Tibial nerve (tissue), 4 donors: Measurements from ENCODE around the gene NRG2. TPM values are rescaled to one million over a fixed set of nuclear protein-coding genes. Genes with fewer than 3 reads are reported as not detected.

Source experiments
- DNase-seq, 2 donors: peaks; one replicate each; pipeline ENCODE4 v3.0.0-alpha.2; 2019; ENCODE audit warnings: low spot score in 2 of 2
- H3K27ac ChIP-seq, 4 donors: fragments of 200-600 bp; sonication (generic) in 3 of 4; one replicate each; pipeline ENCODE4 v1.5.1; 2017 to 2019; ENCODE audit warnings: mild to moderate bottlenecking in 1 of 4
- H3K27me3 ChIP-seq, 2 donors: fragments of 200-600 bp; sonication (generic) in 1 of 2; one replicate each; pipeline versions ENCODE4 v1.5.1 to v1.6.0; 2017 to 2019
- H3K36me3 ChIP-seq, 3 donors: fragments of 200-600 bp; sonication (generic); one replicate each; pipeline ENCODE4 v1.5.1; 2018 to 2019
- H3K4me1 ChIP-seq, 4 donors: fragments of 200-600 bp; sonication (generic) in 3 of 4; one replicate each; pipeline ENCODE4 v1.5.1; 2017 to 2019
- H3K4me3 ChIP-seq, 4 donors: fragments of 200-600 bp; sonication (generic) in 3 of 4; one replicate each; pipeline ENCODE4 v1.5.1; 2017 to 2019; ENCODE audit warnings: mild to moderate bottlenecking in 1 of 4, moderate library complexity in 1 of 4
- H3K9me3 ChIP-seq, 4 donors: fragments of 200-600 bp; sonication (generic) in 3 of 4; one replicate each; pipeline ENCODE4 v1.5.1; 2017 to 2019
- EP300 ChIP-seq, 2 donors: sonication (generic); formaldehyde crosslinking; IDR thresholded peaks; one replicate each; pipeline ENCODE4 v1.6.1; 2017; ENCODE audit warnings: antibody characterized with exemption in 2 of 2, mild to moderate bottlenecking in 1 of 2
- POLR2A ChIP-seq, 2 donors: fragments of 450-650 bp; IDR thresholded peaks; one replicate each; pipeline ENCODE4 v1.6.1; 2017; ENCODE audit warnings: antibody characterized with exemption in 2 of 2, mild to moderate bottlenecking in 2 of 2, moderate library complexity in 2 of 2
- WGBS, 2 donors: methylation state at CpG; one replicate each; pipeline ENCODE4 v1.1.5; 2018; 5-methylcytosine and 5-hydroxymethylcytosine counted together
- total RNA-seq, 4 donors: library from RNA; depleted of rRNA; stranded (reverse); fragments of >200 nt; gene quantifications; one replicate each; pipeline ENCODE4 v1.1.0, GENCODE V29; 2016
- TF ChIP-seq, protein P1 (sequence below), 5 experiments: fragments of 200-600 bp in 3 of 5; fragments of 450-650 bp in 2 of 5; sonication (generic) in 3 of 5; IDR thresholded peaks; one replicate each; pipeline ENCODE4 v1.5.1; 2016 to 2019; ENCODE audit warnings: antibody characterized with exemption in 5 of 5, mild to moderate bottlenecking in 3 of 5, moderate library complexity in 2 of 5

The NRG2 gene
- total RNA-seq, 4 donors from 2014 or later: 2.0 to 5.1 (median 3.4) TPM

- WGBS, 2 donors: 79 to 80% methylated on average over 3 of the region's 3 CpGs
- Histone ChIP-seq H3K9me3 (peaks cover 0 to 6% (median 0%) of the 10 kb centered on the region in 4 donors), H3K27me3 (no peaks in the 10 kb centered on the region), H3K4me3 (no peak overlapping the region), H3K4me1 (peaks cover 0 to 9% (median 0%) of the 10 kb centered on the region in 4 donors), H3K27ac (no peak overlapping the region), H3K36me3 (no peaks in the 10 kb centered on the region)
- TF ChIP-seq, protein P1, sequence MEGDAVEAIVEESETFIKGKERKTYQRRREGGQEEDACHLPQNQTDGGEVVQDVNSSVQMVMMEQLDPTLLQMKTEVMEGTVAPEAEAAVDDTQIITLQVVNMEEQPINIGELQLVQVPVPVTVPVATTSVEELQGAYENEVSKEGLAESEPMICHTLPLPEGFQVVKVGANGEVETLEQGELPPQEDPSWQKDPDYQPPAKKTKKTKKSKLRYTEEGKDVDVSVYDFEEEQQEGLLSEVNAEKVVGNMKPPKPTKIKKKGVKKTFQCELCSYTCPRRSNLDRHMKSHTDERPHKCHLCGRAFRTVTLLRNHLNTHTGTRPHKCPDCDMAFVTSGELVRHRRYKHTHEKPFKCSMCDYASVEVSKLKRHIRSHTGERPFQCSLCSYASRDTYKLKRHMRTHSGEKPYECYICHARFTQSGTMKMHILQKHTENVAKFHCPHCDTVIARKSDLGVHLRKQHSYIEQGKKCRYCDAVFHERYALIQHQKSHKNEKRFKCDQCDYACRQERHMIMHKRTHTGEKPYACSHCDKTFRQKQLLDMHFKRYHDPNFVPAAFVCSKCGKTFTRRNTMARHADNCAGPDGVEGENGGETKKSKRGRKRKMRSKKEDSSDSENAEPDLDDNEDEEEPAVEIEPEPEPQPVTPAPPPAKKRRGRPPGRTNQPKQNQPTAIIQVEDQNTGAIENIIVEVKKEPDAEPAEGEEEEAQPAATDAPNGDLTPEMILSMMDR (IDR thresholded peaks at IDR 0.05): no peak
- TF ChIP-seq POLR2A (IDR thresholded peaks at IDR 0.05) (no peak), EP300 (IDR thresholded peaks at IDR 0.05) (no peak)
- DNase-seq: no peak
Measured at GRCh38 chr5:139831624-139832023, 211.5 kb downstream of the NRG2 start.

DNA sequence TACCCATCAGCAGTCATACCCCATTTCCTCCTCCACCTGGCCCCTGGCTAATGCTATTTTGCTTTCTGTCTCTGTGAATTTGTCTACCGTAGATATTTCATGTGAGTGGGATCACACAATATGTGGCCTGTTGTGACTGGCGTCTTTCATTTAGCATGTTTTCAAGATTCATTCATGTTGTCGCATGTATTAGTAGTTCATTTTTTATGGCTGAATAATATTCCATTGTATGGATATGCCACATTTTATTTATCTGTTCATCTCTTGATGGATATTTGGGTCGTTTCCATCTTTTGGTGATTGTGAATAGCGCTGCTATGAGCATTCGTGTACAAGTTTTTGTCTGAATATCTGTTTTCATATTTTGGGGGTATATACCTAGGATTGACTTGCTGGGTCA lies 213.6 kb downstream of the NRG2 start:
- TF ChIP-seq EP300 (IDR thresholded peaks at IDR 0.05) (no peak), POLR2A (IDR thresholded peaks at IDR 0.05) (no peak)
- TF ChIP-seq, protein P1 (IDR thresholded peaks at IDR 0.05): no peak
- WGBS, 2 donors: 88 to 90% methylated on average over 6 of the region's 6 CpGs

DNA sequence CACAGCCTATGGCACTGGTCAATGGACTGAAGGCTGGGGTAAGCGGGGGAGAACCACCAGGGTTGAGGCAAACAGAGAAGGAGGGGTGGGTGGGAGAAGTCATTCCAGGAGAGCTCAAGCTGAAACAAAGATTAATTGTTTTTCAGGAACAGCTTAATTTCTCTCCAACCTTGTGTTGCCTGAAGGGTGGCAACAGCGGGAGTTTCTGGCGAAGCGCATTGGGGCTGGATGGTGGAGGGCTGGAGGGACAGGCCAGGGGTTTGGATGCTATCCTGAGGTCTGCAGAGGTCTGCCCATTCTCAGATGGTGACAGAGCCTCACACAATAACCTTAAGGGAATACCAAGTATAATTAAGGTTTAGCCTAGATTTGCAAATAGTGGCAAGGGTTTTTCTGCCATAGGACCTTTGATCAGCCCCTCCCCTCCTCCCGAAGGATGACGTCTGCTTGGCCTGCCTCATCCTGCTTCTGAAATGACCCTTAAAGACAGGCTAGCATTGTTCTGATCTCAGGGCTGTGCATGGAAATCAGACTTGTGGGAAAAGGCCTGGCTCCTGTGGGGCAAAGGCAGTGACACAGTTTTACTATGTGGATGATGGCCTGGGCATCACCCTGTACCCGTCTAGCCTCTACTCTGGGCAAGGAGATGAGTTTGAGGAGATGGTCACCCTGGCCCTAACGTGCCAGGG lies 214.7 kb downstream of the NRG2 start:
- DNase-seq: no peak
- peaks cover 0 to 6% (median 0%) of the 10 kb centered on the region in 4 donors for H3K9me3 ChIP-seq
- H3K4me3 ChIP-seq: no peak overlapping the region
- H3K36me3 ChIP-seq: no peaks in the 10 kb centered on the region
- peak overlapping the region in 2 of 4 donors; percentile 10 to 57 for H3K27ac ChIP-seq
- TF ChIP-seq POLR2A (IDR thresholded peaks at IDR 0.05) (no peak), EP300 (IDR thresholded peaks at IDR 0.05) (no peak)
- TF ChIP-seq, protein P1 (IDR thresholded peaks at IDR 0.05): no peak
- H3K27me3 ChIP-seq: no peaks in the 10 kb centered on the region
- H3K4me1 ChIP-seq: peaks cover 0 to 9% (median 0%) of the 10 kb centered on the region in 4 donors
- 51 to 55% methylated on average over 7 to 8 of the region's 8 CpGs for WGBS, 2 donors

More for the DNA sequence above, 213.6 kb downstream of the NRG2 start:
- no peak for DNase-seq
- Histone ChIP-seq H3K27ac (no peak overlapping the region), H3K4me1 (peaks cover 0 to 9% (median 0%) of the 10 kb centered on the region in 4 donors), H3K9me3 (peaks cover 0 to 6% (median 0%) of the 10 kb centered on the region in 4 donors), H3K36me3 (no peaks in the 10 kb centered on the region), H3K4me3 (no peak overlapping the region), H3K27me3 (no peaks in the 10 kb centered on the region)

DNA sequence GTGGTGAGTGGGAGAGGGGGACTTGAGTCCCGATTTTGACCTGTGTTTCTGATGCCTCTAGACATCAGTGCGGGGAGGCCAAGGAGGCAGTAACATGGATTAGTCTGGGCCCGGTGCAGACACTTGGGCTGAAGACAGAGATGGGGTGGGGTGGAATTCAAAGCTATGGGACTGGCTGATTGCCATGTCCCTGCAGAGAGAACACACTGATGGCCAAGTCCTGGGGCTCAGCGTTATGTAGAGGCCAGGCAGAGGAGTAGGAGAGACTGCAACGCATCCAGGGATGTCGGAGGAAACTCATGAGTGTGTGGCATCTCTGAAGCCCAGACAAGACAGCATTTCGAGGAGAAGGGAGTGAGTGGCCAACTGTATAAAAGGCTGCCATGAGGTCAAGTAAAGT lies 217.4 kb downstream of the NRG2 start:
- H3K27ac ChIP-seq: no peak overlapping the region
- peaks cover 0 to 9% (median 0%) of the 10 kb centered on the region in 4 donors for H3K4me1 ChIP-seq
- H3K27me3 ChIP-seq: no peaks in the 10 kb centered on the region
- no peak overlapping the region for H3K4me3 ChIP-seq
- no peak for DNase-seq
- peaks cover 0 to 6% (median 0%) of the 10 kb centered on the region in 4 donors for H3K9me3 ChIP-seq
- TF ChIP-seq, protein P1 (IDR thresholded peaks at IDR 0.05): no peak
- TF ChIP-seq POLR2A (IDR thresholded peaks at IDR 0.05) (no peak), EP300 (IDR thresholded peaks at IDR 0.05) (no peak)
- no peaks in the 10 kb centered on the region for H3K36me3 ChIP-seq
- WGBS, 2 donors: 79 to 88% methylated on average over 7 of the region's 7 CpGs

DNA sequence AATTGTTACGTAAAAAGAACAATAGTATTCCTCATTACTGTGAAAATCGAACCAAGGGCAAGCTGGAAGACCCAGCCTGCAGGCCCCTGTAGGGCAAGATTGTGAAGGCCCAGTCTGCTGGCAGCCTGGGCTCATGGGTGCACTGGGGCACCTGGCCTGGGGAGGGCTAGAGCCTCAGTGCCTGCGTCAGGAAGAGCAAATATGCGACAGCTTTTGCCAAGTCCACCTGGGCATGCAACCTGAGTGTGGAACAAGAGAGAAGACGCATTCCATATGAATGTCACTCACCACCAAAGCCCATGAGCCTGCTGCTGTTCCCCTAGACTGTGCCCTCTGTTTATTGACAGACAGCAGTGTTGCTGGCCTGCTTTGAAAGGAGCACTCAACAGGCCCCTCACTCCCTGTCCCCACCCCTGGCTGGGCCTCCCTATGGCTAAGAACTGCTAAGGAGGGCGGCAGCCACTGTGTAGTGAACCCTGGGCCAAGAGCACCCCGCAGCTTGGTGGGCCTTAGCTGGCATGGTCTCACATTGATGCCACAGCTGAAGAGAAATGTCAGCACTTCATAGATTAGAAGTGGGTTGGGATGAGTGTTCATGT lies 219.2 kb downstream of the NRG2 start:
- H3K4me1 ChIP-seq: peaks cover 0 to 9% (median 0%) of the 10 kb centered on the region in 4 donors
- TF ChIP-seq, protein P1 (IDR thresholded peaks at IDR 0.05): no peak
- no peak for TF ChIP-seq POLR2A (IDR thresholded peaks at IDR 0.05)
- no peak for TF ChIP-seq EP300 (IDR thresholded peaks at IDR 0.05)
- H3K27ac ChIP-seq: no peak overlapping the region
- H3K9me3 ChIP-seq: peaks cover 0 to 11% (median 0%) of the 10 kb centered on the region in 4 donors
- H3K4me3 ChIP-seq: no peak overlapping the region
- no peaks in the 10 kb centered on the region for H3K36me3 ChIP-seq
- 85 to 86% methylated on average over 7 of the region's 7 CpGs for WGBS, 2 donors
- H3K27me3 ChIP-seq: no peaks in the 10 kb centered on the region
- no peak for DNase-seq
